Measurements from ENCODE around the gene DMXL1.
"Not testable (repeated sequence)": the region's sequence is repeated elsewhere in the genome, so short reads cannot be mapped to it uniquely, and the experiment has no call there.

The DMXL1 gene

DNA sequence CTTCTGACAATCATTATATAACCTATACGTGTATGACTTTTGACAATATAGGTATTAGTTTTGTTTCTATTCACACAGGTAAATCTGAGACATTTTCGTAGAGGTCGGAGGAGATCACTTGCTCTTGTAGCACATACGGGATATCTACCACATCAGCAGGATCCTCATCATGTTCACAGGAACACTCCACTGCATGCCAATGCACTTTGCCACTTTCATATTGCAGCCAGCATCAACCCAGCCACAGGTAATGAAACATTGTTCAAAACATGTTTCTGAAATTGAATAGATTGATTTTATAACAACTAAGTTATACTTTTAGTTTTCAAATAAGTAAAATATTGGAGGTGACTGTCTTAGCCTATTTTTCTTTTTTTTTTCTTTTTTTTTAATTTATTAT is 50.0 kb downstream of the DMXL1 start:
- H3K4me3 ChIP-seq (replicated peaks in 1 of 2; ENCODE audit: low read depth in 2 of 2, low read length in 2 of 2), result no peak overlapping the region
- TF ChIP-seq, protein P1, sequence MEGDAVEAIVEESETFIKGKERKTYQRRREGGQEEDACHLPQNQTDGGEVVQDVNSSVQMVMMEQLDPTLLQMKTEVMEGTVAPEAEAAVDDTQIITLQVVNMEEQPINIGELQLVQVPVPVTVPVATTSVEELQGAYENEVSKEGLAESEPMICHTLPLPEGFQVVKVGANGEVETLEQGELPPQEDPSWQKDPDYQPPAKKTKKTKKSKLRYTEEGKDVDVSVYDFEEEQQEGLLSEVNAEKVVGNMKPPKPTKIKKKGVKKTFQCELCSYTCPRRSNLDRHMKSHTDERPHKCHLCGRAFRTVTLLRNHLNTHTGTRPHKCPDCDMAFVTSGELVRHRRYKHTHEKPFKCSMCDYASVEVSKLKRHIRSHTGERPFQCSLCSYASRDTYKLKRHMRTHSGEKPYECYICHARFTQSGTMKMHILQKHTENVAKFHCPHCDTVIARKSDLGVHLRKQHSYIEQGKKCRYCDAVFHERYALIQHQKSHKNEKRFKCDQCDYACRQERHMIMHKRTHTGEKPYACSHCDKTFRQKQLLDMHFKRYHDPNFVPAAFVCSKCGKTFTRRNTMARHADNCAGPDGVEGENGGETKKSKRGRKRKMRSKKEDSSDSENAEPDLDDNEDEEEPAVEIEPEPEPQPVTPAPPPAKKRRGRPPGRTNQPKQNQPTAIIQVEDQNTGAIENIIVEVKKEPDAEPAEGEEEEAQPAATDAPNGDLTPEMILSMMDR (IDR thresholded peaks at IDR 0.05; ENCODE audit: low read depth, low read length), result no peak
- no peak for DNase-seq (ENCODE audit: low read depth in 2 of 2)

DNA sequence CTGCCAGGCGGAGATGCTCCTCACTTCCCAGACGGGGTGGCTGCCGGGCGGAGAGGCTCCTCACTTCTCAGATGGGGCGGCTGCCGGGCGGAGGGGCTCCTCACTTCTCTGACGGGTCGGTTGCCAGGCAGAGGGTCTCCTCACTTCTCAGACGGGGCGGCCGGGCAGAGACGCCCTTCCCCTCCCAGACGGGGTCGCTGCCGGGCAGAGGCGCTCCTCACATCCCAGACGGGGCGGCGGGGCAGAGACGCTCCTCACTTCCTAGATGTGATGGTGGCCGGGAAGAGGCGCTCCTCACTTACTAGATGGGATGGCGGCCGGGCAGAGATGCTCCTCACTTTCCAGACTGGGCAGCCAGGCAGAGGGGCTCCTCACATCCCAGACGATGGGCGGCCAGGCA is 51.6 kb downstream of the DMXL1 start:
- DNase-seq (ENCODE audit: low read depth in 2 of 2); H3K4me3 ChIP-seq (replicated peaks in 1 of 2; ENCODE audit: low read depth in 2 of 2, low read length in 2 of 2): not testable (repeated sequence)

DNA sequence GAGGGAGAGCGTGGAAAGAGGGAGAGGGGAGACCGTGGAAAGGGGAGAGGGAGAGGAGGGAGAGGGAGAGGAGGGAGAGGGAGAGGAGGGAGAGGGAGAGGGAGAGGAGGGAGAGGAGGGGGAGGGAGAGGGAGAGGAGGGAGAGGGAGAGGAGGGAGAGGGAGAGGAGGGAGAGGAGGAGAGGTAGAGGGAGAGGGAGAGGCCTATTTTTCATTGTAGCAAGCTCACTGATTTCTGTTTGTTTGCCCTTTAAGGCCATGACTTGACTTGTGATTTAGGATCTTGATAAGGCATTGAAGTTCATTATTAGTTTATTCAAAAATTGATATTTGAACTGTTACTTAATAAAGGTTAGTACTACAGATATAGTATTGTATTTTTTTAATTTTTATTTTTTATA is 52.4 kb downstream of the DMXL1 start:
- DNase-seq (ENCODE audit: low read depth in 2 of 2), result no peak
- H3K4me3 ChIP-seq (replicated peaks in 1 of 2; ENCODE audit: low read depth in 2 of 2, low read length in 2 of 2), result no peak overlapping the region
- TF ChIP-seq, protein P1 (IDR thresholded peaks at IDR 0.05; ENCODE audit: low read depth, low read length), result no peak

DNA sequence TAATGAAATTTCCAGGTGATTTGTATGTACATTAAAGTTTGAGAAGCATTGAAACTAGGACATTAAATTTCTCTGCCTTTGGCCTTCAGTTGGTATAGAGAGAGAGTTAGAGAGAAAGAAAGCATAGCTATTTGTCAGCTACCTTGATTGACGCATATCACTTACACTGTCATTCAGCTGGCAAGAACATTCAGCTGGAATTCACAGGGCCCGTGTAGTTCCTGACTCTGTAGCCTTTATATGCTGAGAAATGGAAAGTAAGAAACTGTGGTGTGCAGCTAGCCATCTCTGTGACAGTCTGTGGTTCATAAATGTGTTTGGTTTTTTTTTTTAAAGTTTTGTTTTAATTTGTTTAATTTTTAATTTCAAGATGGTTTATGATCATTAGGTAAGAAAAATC is 58.9 kb downstream of the DMXL1 start:
- TF ChIP-seq, protein P1 (IDR thresholded peaks at IDR 0.05; ENCODE audit: low read depth, low read length), result no peak
- H3K4me3 ChIP-seq (replicated peaks in 1 of 2; ENCODE audit: low read depth in 2 of 2, low read length in 2 of 2), result no peak overlapping the region
- no peak for DNase-seq (ENCODE audit: low read depth in 2 of 2)

DNA sequence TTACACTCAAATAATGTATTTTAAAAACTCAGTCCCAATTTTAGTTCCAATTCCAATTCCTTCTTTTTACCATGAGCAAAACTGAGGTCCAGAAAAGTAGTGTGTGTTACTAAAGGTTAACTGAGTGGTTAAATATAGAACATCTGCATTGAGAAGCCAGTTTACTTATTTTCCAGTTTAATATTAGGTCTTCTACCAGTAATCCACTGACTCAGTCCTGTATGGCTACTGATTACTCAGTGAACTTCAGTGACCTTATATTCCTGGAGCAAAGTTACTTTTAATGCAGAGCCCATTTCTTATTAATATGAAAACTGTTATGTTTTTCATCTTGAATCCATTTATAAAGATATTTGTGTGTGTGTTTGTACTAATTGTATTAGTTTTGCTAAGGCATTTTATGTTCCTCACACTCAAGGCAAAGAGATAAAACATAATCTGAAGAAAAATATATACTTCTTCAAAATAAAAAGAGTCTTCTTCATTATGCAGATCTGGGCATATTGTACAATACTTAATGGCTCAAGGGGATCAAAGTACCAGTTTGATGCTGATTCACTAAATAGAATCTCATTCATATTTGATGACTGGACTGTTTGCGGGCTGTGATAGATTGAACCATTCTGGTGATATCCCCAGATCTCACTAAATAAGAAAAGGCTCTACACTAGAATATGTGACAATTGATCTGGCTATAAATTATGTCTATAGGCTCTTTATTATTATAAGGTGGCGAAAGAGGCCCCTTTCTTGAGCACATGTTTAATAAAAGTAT is 60.8 kb downstream of the DMXL1 start:
- H3K4me3 ChIP-seq (replicated peaks in 1 of 2; ENCODE audit: low read depth in 2 of 2, low read length in 2 of 2), result no peak overlapping the region
- no peak for DNase-seq (ENCODE audit: low read depth in 2 of 2)
- TF ChIP-seq, protein P1 (IDR thresholded peaks at IDR 0.05; ENCODE audit: low read depth, low read length), result no peak

DNA sequence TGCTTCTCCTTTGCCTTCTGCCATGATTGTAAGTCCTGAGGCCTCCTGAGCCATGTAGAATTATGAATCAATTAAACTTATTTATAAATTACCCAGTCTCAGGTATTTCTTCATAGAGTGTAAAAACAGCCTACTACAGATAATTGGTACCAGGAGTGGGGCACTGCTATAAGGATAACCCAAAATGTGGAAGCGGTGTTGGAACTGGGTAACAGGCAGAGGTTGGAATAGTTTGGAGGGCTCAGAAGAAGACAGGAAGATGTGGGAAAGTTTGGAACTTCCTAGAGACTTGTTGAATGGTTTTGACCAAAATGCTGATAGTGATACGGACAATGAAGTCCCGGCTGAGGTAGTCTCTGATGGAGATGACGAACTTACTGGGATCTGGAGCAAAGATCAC is 64.9 kb downstream of the DMXL1 start:
- DNase-seq (ENCODE audit: low read depth in 2 of 2); H3K4me3 ChIP-seq (replicated peaks in 1 of 2; ENCODE audit: low read depth in 2 of 2, low read length in 2 of 2): not testable (repeated sequence)

DNA sequence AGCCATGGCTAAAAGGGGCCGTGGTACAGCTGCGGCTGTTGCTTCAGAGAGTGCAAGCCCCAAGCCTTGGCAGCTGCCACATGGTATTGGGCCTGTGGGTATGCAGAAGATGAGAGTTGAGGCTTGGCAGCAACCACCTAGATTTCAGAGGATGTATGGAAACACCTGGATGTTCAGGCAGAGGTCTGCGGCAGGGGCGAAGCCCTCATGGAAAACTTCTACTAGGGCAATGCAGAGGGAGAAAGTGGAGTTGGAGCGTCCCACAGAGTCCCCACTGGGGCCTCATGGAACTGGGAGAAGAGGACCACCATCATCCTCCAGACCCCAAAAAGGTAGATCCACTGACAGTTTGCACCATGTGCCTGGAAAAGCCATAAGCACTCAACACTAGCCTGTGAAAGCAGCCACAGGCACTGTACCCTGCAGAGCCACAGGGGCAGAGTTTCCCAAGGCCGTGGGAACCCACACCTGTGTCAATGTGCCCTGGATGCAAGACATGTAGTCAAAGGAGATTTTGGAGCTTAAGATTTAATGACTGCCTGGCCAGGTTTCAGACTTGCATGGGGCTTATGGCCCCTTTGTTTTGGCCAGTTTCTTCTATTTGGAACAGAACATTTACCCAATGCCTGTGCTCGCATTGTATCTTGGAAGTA is 65.9 kb downstream of the DMXL1 start:
- H3K4me3 ChIP-seq (replicated peaks in 1 of 2; ENCODE audit: low read depth in 2 of 2, low read length in 2 of 2), result no peak overlapping the region
- no peak for DNase-seq (ENCODE audit: low read depth in 2 of 2)
- TF ChIP-seq, protein P1 (IDR thresholded peaks at IDR 0.05; ENCODE audit: low read depth, low read length), result no peak

DNA sequence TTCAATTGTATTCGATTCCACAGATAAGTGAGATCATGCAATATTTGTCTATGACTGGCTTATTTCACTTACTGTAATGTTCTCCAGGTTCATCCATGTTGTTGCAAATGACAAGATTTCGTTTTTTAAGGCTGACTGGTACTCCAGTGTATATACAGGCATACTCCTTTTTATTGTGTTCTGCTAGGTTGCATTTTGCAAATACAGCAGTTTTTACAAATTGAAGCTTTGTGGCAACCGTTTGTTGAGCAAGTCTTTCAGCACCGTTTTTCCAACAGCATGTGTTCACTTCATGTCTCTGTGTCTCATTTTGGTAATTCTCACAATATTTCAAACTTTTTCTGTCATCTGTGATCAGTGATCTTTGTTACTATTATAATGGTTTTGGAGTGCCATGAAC is 82.7 kb downstream of the DMXL1 start:
- no peak overlapping the region for H3K4me3 ChIP-seq (replicated peaks in 1 of 2; ENCODE audit: low read depth in 2 of 2, low read length in 2 of 2)
- DNase-seq (ENCODE audit: low read depth in 2 of 2), result no peak
- TF ChIP-seq, protein P1 (IDR thresholded peaks at IDR 0.05; ENCODE audit: low read depth, low read length), result no peak
